Cardiac muscle cell (in vitro differentiated cells and primary cell): ENCODE data around the gene SENP2. TPM values are rescaled to one million over a fixed set of nuclear protein-coding genes. Genes with fewer than 3 reads are reported as not detected.

Experiments used
- DNase-seq, 2 donors: peaks; one replicate each; pipeline versions ENCODE4 v3.0.0 to v3.0.0-alpha.2; 2010 to 2017; ENCODE audit warnings: low read depth in 1 of 2, low spot score in 1 of 2
- H3K27ac ChIP-seq: fragments of 200-600 bp; sonication (generic); 2 replicates; pipeline ENCODE4 v1.5.1; 2016
- H3K27me3 ChIP-seq: fragments of 200-600 bp; sonication (generic); 2 replicates; pipeline ENCODE4 v1.6.0; 2016; ENCODE audit warnings: control low read depth
- H3K36me3 ChIP-seq: fragments of 200-600 bp; sonication (generic); 2 replicates; pipeline ENCODE4 v1.5.1; 2016; ENCODE audit warnings: control low read depth
- H3K4me1 ChIP-seq: fragments of 200-600 bp; sonication (generic); 2 replicates; pipeline ENCODE4 v1.8.1; 2017; ENCODE audit warnings: low read depth, mild to moderate bottlenecking, mixed run types
- H3K4me3 ChIP-seq: fragments of 200-600 bp; sonication (generic); 2 replicates; pipeline ENCODE4 v1.5.1; 2016; ENCODE audit warnings: mild to moderate bottlenecking
- H3K9me3 ChIP-seq: fragments of 200-600 bp; sonication (generic); 2 replicates; pipeline ENCODE4 v1.5.1; 2017; ENCODE audit warnings: low read depth, mild to moderate bottlenecking, control low read depth
- CTCF ChIP-seq: IDR thresholded peaks from 2 replicates; pipeline ENCODE4 v1.5.1; 2012; ENCODE audit warnings: low read depth, mild to moderate bottlenecking, low read length
- polyA plus RNA-seq: library from polyadenylated mRNA; unstranded; fragments of >200 nt; fragmentation: Nextera tagmentation; extraction: Ambion mirVana; gene quantifications from 2 replicates; pipeline ENCODE4 v1.2.1, GENCODE V29; 2016
- total RNA-seq: library from RNA; depleted of rRNA; stranded (reverse); fragments of >200 nt; gene quantifications from 2 replicates; pipeline ENCODE4 v1.2.3, GENCODE V29; 2016

The SENP2 gene
- total and polyA plus RNA-seq, 2 experiments from 2014 or later: 26.9 to 53.6 TPM

GRCh38 chr3:185654758-185655145, 68.7 kb downstream of the SENP2 start:
- peaks cover 60% of the 10 kb centered on the region for H3K36me3 ChIP-seq
- DNase-seq: no peak
- no peaks in the 10 kb centered on the region for H3K9me3 ChIP-seq
- H3K27me3 ChIP-seq: no peaks in the 10 kb centered on the region
- H3K4me1 ChIP-seq: no peaks in the 10 kb centered on the region
- H3K27ac ChIP-seq: no peak overlapping the region
- H3K4me3 ChIP-seq: no peak overlapping the region
- no peak for TF ChIP-seq CTCF

DNA sequence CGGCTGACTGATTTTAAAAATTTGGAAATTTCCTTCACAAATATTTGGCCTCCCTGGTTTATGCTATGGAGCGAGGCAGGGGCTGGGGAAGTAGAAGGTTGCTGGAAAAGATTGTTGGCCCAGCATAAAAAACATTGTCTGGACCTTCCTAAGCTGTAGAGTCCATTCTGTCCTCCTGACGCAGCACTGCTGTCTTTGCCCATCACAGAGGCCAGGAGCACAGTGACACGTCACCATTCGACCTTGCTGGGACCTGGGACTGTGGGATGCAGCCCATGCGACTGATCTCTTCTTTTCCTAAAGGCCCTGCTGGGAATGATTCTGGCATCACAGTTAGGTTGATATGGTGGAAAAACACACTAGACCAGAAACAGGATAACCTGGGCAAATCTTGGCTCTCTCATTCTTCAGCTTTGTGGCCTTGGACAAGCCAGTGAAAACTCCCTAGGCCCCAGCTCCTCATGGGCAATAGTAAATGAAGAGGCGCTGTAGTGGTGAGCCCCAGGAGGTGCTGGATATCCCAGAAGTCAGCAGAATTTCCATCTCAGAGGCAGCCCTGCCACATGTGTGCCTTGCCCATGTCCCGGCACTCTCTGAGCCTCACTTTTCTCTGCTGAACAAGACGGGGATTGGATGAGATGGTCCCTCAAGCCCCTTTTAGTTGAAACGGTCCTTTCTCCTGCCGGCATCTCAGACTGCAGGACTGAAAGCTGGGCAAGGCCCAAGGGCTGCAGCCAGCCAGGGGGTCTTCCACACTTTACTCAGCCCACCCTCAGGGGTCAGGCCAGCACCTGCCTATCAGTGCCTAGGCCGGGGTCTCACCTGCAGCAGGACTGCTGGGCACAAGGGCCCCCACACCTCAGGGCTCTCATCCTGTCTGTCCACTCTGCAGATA, 69.6 kb downstream of the SENP2 start:
- no peak for DNase-seq
- H3K36me3 ChIP-seq: peaks cover 56% of the 10 kb centered on the region

DNA sequence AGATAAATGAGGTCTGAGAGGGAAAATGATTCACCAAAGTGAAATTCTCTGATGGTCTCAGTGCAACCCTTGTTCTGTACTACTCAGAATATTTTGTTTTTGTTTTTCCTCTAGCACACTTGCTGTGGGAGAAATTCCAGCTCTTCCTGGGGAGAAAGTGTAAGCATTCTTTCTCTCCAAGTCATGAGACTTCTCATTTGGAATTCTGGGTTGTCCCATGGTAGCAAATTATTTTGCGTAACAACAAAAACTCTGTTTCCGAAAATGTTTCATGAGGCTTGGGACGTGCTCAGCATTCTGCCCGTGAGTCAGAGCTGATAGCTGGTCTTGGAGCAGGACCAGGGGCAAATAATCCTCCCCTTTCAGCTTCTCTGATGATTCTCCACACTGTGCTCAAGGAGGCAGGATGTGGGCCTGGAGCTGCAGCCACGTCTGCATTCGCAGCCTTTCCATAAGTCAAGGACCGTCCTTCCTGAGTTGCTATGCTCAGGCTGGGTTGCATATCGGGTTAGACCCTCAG, 70.3 kb downstream of the SENP2 start:
- Histone ChIP-seq H3K27me3 (no peaks in the 10 kb centered on the region), H3K4me1 (no peaks in the 10 kb centered on the region), H3K4me3 (no peak overlapping the region), H3K27ac (no peak overlapping the region), H3K36me3 (peaks cover 49% of the 10 kb centered on the region), H3K9me3 (no peaks in the 10 kb centered on the region)
- TF ChIP-seq CTCF: no peak
- DNase-seq: peak in 1 of 2 donors; percentile 99

More for the DNA sequence above, 69.6 kb downstream of the SENP2 start:
- no peak overlapping the region for H3K27ac ChIP-seq
- H3K4me3 ChIP-seq: no peak overlapping the region
- no peak for TF ChIP-seq CTCF
- H3K4me1 ChIP-seq: no peaks in the 10 kb centered on the region
- H3K27me3 ChIP-seq: no peaks in the 10 kb centered on the region
- no peaks in the 10 kb centered on the region for H3K9me3 ChIP-seq

- TF ChIP-seq CTCF: no peak
- Histone ChIP-seq H3K27ac (no peak overlapping the region), H3K36me3 (peaks cover 48% of the 10 kb centered on the region), H3K27me3 (no peaks in the 10 kb centered on the region), H3K9me3 (no peaks in the 10 kb centered on the region), H3K4me3 (no peak overlapping the region), H3K4me1 (no peaks in the 10 kb centered on the region)
- no peak for DNase-seq
These were observed 71.1 kb downstream of the SENP2 start for GRCh38 chr3:185657211-185657610.

DNA sequence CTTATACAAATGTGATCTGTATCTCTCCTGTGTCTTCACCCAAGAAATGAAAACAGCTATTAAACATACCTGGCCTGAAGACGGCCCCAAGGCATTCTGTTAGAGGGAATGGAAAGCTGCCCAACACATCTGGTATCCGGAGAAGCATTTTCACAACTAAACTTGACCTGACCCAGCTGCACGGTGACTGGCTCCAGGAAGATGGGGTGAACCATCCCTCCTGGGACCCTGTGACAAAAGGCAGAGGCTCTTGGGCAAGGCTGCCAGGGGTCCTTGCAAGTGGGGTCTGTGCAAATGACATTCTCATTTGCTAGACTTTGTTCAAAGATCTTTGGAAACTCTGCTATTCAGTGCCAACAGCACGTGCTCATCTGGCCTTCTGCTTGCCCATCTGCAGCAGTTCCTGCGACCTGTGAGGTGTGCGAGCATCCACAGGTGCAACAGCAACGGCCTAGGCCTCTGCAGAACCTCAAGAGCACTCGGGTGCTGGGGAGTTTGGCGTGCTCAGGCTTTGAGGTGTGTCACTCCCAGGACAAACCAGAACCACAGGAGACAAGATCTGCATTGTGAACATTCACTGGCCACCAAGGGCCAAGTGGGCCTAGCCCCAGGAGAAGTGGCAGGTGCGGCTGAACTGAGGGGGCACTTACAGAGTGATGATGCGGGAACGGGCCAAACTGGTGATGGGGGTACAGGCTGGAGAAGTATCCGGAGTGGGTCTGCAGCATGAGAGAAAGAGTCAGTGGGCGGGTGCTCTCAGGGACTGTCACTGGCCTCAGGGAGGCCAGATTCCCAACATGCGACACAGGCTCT, 71.8 kb downstream of the SENP2 start:
- Histone ChIP-seq H3K27ac (no peak overlapping the region), H3K4me3 (no peak overlapping the region)

More for the DNA sequence above, 71.8 kb downstream of the SENP2 start:
- Histone ChIP-seq H3K4me1 (no peaks in the 10 kb centered on the region), H3K27me3 (no peaks in the 10 kb centered on the region), H3K36me3 (peaks cover 48% of the 10 kb centered on the region), H3K9me3 (no peaks in the 10 kb centered on the region)
- DNase-seq: no peak
- no peak for TF ChIP-seq CTCF
